Suprapubic skin (tissue), 4 donors: Measurements from ENCODE around the gene CASP10.

Experiments used
- CTCF ChIP-seq, 2 donors: fragments of 200-600 bp in 1 of 2; fragments of 450-650 bp in 1 of 2; sonication (generic) in 1 of 2; IDR thresholded peaks; one replicate each; pipeline ENCODE4 v1.5.1; 2016 to 2019; ENCODE audit warnings: antibody characterized with exemption in 2 of 2, mild to moderate bottlenecking in 1 of 2, moderate library complexity in 1 of 2
- POLR2A ChIP-seq, 2 donors: fragments of 450-650 bp; IDR thresholded peaks; one replicate each; pipeline ENCODE4 v1.6.1; 2017; ENCODE audit warnings: antibody characterized with exemption in 2 of 2, mild to moderate bottlenecking in 2 of 2, moderate library complexity in 2 of 2
- POLR2AphosphoS5 ChIP-seq, 3 donors: sonication (generic); formaldehyde crosslinking; IDR thresholded peaks; one replicate each; pipeline ENCODE4 v1.6.1; 2017; ENCODE audit warnings: antibody characterized with exemption in 3 of 3

GRCh38 chr2:201152999-201153815 is 29.7 kb upstream of the CASP10 start:
- TF ChIP-seq CTCF (IDR thresholded peaks at IDR 0.05) = no peak
- TF ChIP-seq POLR2A (IDR thresholded peaks at IDR 0.05) = no peak
- TF ChIP-seq POLR2AphosphoS5 (IDR thresholded peaks at IDR 0.05) = no peak
